Cardiac fibroblast (primary cell): ENCODE measurements around the gene MAB21L2.

ENCODE experiments used
- DNase-seq, 2 donors: peaks; one replicate each; pipeline versions ENCODE4 v3.0.0 to v3.0.0-alpha.2; 2010; ENCODE audit warnings: low read depth in 2 of 2
- H3K4me3 ChIP-seq, 2 donors: replicated peaks in 1 of 2; 1 replicate in 1 of 2; 2 replicates in 1 of 2; pipeline ENCODE4 v1.5.1; 2011; ENCODE audit warnings: low read depth in 2 of 2, low read length in 2 of 2, mild to moderate bottlenecking in 2 of 2, moderate library complexity in 1 of 2
- CTCF ChIP-seq: IDR thresholded peaks from one replicate; pipeline ENCODE4 v1.5.1; 2011; ENCODE audit warnings: low read depth, mild to moderate bottlenecking, low read length, inconsistent platforms

MAB21L2 gene

GRCh38 chr4:150599547-150599946 is 17.6 kb downstream of the MAB21L2 start:
- no peak for TF ChIP-seq CTCF
- no peak for DNase-seq
- no peak overlapping the region for H3K4me3 ChIP-seq

DNA sequence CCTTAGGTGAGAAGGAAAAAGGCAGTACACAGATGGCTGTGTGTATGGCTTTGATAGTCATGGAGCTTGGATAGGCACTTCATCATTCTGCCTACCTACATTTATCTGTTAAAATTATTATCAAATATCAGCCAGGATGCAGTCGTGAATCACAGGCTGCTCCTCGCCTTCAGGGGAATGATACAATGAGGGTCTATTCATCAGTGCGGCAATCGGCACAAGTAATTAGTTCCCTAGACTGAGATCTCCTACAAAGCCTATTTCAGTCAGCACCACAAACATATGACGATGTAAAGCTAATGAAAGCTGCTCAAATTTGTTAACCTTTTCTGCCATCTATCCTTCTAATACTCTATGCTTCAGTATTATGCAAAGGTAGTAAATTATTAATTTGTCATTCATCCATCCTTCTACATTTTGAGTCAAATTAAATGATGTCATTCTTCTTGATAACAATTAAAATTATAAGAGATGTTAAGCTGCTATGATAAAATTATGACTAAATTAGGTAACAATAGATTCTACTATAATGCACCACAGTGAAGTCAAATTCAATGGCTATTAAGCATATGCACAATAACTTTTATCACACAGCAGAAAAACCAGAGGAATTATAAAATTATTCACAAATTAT is 19.0 kb downstream of the MAB21L2 start:
- no peak for TF ChIP-seq CTCF
- DNase-seq: no peak
- no peak overlapping the region for H3K4me3 ChIP-seq

GRCh38 chr4:150609131-150609530 is 27.2 kb downstream of the MAB21L2 start:
- no peak for DNase-seq
- no peak overlapping the region for H3K4me3 ChIP-seq
- no peak for TF ChIP-seq CTCF

- TF ChIP-seq CTCF: no peak
- peak; percentile 1 to 15 for DNase-seq
- no peak overlapping the region for H3K4me3 ChIP-seq
Observed at GRCh38 chr4:150619042-150619441, 37.1 kb downstream of the MAB21L2 start.

DNA sequence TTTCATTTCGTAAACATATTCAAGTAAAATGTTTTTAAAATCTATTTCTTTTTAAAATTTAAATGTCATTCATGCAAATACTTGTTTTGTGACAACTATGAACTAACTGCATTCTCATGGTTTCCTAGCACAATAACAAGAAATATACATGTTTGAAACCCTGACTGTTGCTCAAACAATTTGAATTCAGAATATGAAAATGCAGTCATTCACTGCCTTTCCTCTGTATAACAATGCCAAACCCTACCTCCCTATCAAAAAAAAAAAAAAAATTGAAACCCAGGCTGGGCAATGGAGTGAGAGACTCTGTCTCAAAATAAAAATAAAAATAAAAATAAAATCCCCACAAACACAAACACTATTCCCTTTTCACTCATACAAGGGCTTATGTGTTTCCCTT is 42.1 kb downstream of the MAB21L2 start:
- no peak for TF ChIP-seq CTCF
- H3K4me3 ChIP-seq: no peak overlapping the region
- no peak for DNase-seq

DNA sequence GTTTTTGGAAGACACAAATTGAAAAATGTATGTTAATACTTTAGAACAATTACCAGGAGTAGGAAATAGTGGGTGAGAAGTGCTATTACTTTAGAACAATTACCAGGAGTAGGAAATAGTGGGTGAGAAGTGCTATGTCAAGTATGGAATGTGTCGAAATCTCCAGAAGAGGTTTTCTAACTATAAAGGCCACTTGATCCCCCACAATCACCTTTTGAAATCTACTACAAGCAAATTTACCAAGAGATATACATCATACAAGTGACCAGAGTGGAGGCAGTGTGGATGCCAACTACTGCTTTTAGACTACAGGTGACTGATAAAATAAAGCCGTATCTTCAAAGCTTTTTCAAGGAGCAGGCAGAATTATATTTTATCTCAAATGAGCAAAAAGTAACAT is 43.1 kb downstream of the MAB21L2 start:
- no peak for TF ChIP-seq CTCF
- DNase-seq: no peak
- H3K4me3 ChIP-seq: no peak overlapping the region

DNA sequence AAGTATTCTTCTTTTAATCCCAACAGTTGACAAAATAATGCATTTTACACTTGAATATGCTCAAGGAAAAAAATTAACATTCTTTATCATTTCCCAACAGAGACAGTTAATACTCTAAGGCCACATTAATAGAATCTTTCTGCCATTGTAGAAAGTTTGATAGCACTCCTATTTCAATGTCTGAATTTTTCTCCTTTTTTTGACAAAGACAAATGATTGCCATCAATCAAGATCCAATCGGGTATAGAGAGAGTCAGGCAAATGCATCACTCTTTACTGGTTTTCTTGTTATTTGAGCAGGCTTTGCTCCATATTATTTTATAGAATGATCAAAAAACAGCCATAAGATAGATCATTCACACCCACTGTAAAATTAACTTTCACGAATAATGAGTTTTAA is 46.1 kb downstream of the MAB21L2 start:
- no peak for DNase-seq
- H3K4me3 ChIP-seq: no peak overlapping the region
- no peak for TF ChIP-seq CTCF
